HEK293 (cell line): Measurements from ENCODE around the gene SLC19A1.

Experiments used
- CTCF ChIA-PET: fragments of 350-600 bp; formaldehyde crosslinking; extraction: SDS; loops from one replicate; lab custom pipeline; 2021; ENCODE audit warnings: antibody characterized with exemption; lab: Yijun Ruan, JAX
- POLR2A ChIA-PET: fragments of 300-600 bp; formaldehyde crosslinking; extraction: SDS; loops from one replicate; lab custom pipeline; 2020; ENCODE audit warnings: antibody characterized with exemption, inconsistent platforms; lab: Yijun Ruan, JAX
- H3K27ac ChIP-seq: fragments of 200-500 bp; sonication (Bioruptor generic); 2 replicates; pipeline ENCODE4 v1.5.1; 2014; ENCODE audit warnings: low read depth, low read length, control low read depth, inconsistent platforms; ENCODE audit errors: extremely low read depth
- H3K36me3 ChIP-seq, 2 experiments: fragments of 200-500 bp in 1 of 2; sonication (Bioruptor generic) in 1 of 2; 1 replicate in 1 of 2; 2 replicates in 1 of 2; pipeline ENCODE4 v1.5.1; 2014 to 2017; ENCODE audit warnings: inconsistent platforms in 2 of 2, low read length in 2 of 2; ENCODE audit not compliant: control insufficient read depth in 2 of 2, insufficient read depth in 1 of 2
- H3K4me1 ChIP-seq: fragments of 200-500 bp; sonication (Bioruptor generic); 2 replicates; pipeline ENCODE4 v1.5.1; 2014; ENCODE audit warnings: mild to moderate bottlenecking, low read length, inconsistent platforms; ENCODE audit not compliant: control insufficient read depth, insufficient read depth
- H3K4me3 ChIP-seq: 2 replicates; pipeline ENCODE4 v1.5.1; 2011; ENCODE audit warnings: low read depth, mild to moderate bottlenecking, control low read depth, low read length, moderate library complexity
- H3K9me3 ChIP-seq: fragments of 200-500 bp; sonication (Bioruptor generic); 2 replicates; pipeline ENCODE4 v1.5.1; 2014; ENCODE audit warnings: low read depth, low read length, inconsistent platforms; ENCODE audit not compliant: control insufficient read depth, insufficient read depth
- FEZF1 ChIP-seq: fragments of 450-650 bp; formaldehyde crosslinking; IDR thresholded peaks from 2 replicates; pipeline ENCODE4 v1.5.1; 2016; ENCODE audit warnings: missing biosample characterization, missing genetic modification characterization
- IKZF3 ChIP-seq: fragments of 450-650 bp; IDR thresholded peaks from 2 replicates; pipeline ENCODE4 v1.5.0; 2018; ENCODE audit warnings: missing biosample characterization, mild to moderate bottlenecking, missing genetic modification characterization, moderate library complexity
- KLF17 ChIP-seq: fragments of 450-650 bp; formaldehyde crosslinking; IDR thresholded peaks from 2 replicates; pipeline ENCODE4 v1.5.1; 2016; ENCODE audit warnings: missing biosample characterization, missing genetic modification characterization
- KLF9 ChIP-seq: fragments of 450-650 bp; formaldehyde crosslinking; IDR thresholded peaks from 2 replicates; pipeline ENCODE4 v1.5.1; 2016; ENCODE audit warnings: missing biosample characterization, missing genetic modification characterization, low read depth
- MYNN ChIP-seq: fragments of 450-650 bp; formaldehyde crosslinking; IDR thresholded peaks from 2 replicates; pipeline ENCODE4 v1.5.1; 2016; ENCODE audit warnings: missing biosample characterization, missing genetic modification characterization, borderline replicate concordance
- MZF1 ChIP-seq: fragments of 450-650 bp; formaldehyde crosslinking; IDR thresholded peaks from 2 replicates; pipeline ENCODE4 v1.5.1; 2017; ENCODE audit warnings: missing biosample characterization, missing genetic modification characterization, borderline replicate concordance
- ZBTB20 ChIP-seq: fragments of 450-650 bp; formaldehyde crosslinking; IDR thresholded peaks from 2 replicates; pipeline ENCODE4 v1.5.1; 2016; ENCODE audit warnings: missing biosample characterization, missing genetic modification characterization
- ZFP3 ChIP-seq: fragments of 450-650 bp; formaldehyde crosslinking; IDR thresholded peaks from 2 replicates; pipeline ENCODE4 v1.5.1; 2016; ENCODE audit warnings: low read depth, missing biosample characterization, missing genetic modification characterization
- ZNF202 ChIP-seq: fragments of 450-650 bp; formaldehyde crosslinking; IDR thresholded peaks from 2 replicates; pipeline ENCODE4 v1.5.1; 2016; ENCODE audit warnings: missing biosample characterization, missing genetic modification characterization, borderline replicate concordance
- ZNF211 ChIP-seq: fragments of 450-650 bp; formaldehyde crosslinking; IDR thresholded peaks from 2 replicates; pipeline ENCODE4 v1.5.1; 2016; ENCODE audit warnings: low read depth, missing biosample characterization, missing genetic modification characterization
- ZNF324 ChIP-seq: fragments of 450-650 bp; formaldehyde crosslinking; IDR thresholded peaks from 2 replicates; pipeline ENCODE4 v1.5.1; 2016; ENCODE audit warnings: missing biosample characterization, missing genetic modification characterization
- ZNF394 ChIP-seq: fragments of 450-650 bp; formaldehyde crosslinking; IDR thresholded peaks from 2 replicates; pipeline ENCODE4 v1.5.1; 2016; ENCODE audit warnings: missing biosample characterization, missing genetic modification characterization, mild to moderate bottlenecking, moderate library complexity, borderline replicate concordance
- ZNF416 ChIP-seq: fragments of 450-650 bp; formaldehyde crosslinking; IDR thresholded peaks from 2 replicates; pipeline ENCODE4 v1.5.1; 2016; ENCODE audit warnings: missing biosample characterization, missing genetic modification characterization
- ZNF423 ChIP-seq: fragments of 450-650 bp; formaldehyde crosslinking; IDR thresholded peaks from 2 replicates; pipeline ENCODE4 v1.5.1; 2016; ENCODE audit warnings: missing biosample characterization, missing genetic modification characterization
- ZNF473 ChIP-seq: fragments of 450-650 bp; formaldehyde crosslinking; IDR thresholded peaks from 2 replicates; pipeline ENCODE4 v1.5.1; 2017; ENCODE audit warnings: missing biosample characterization, missing genetic modification characterization
- ZNF530 ChIP-seq: fragments of 450-650 bp; formaldehyde crosslinking; IDR thresholded peaks from 2 replicates; pipeline ENCODE4 v1.5.1; 2016; ENCODE audit warnings: low read depth, missing biosample characterization, missing genetic modification characterization
- ZNF621 ChIP-seq: fragments of 450-650 bp; formaldehyde crosslinking; IDR thresholded peaks from 2 replicates; pipeline ENCODE4 v1.5.1; 2017; ENCODE audit warnings: missing biosample characterization, missing genetic modification characterization
- ZNF747 ChIP-seq: fragments of 450-650 bp; formaldehyde crosslinking; IDR thresholded peaks from 2 replicates; pipeline ENCODE4 v1.5.1; 2016; ENCODE audit warnings: missing biosample characterization, missing genetic modification characterization
- ZXDB ChIP-seq: fragments of 450-650 bp; formaldehyde crosslinking; IDR thresholded peaks from 2 replicates; pipeline ENCODE4 v1.5.1; 2016; ENCODE audit warnings: missing biosample characterization, missing genetic modification characterization
- TF ChIP-seq, protein P1 (sequence below): fragments of 450-650 bp; formaldehyde crosslinking; IDR thresholded peaks from 2 replicates; pipeline ENCODE4 v1.5.1; 2016; ENCODE audit warnings: missing biosample characterization, missing genetic modification characterization
- TF ChIP-seq, protein P2 (sequence below): fragments of 450-650 bp; formaldehyde crosslinking; conservative IDR thresholded peaks from 2 replicates; pipeline ENCODE4 v1.5.1; 2016; ENCODE audit warnings: low read depth, missing biosample characterization, missing genetic modification characterization
- TF ChIP-seq, protein P3 (sequence below): fragments of 450-650 bp; formaldehyde crosslinking; IDR thresholded peaks from 2 replicates; pipeline ENCODE4 v1.5.1; 2016; ENCODE audit warnings: missing biosample characterization, missing genetic modification characterization

The SLC19A1 gene

GRCh38 chr21:45502600-45502999 lies 39.6 kb downstream of the SLC19A1 start (continued):
- TF ChIP-seq, protein P1, sequence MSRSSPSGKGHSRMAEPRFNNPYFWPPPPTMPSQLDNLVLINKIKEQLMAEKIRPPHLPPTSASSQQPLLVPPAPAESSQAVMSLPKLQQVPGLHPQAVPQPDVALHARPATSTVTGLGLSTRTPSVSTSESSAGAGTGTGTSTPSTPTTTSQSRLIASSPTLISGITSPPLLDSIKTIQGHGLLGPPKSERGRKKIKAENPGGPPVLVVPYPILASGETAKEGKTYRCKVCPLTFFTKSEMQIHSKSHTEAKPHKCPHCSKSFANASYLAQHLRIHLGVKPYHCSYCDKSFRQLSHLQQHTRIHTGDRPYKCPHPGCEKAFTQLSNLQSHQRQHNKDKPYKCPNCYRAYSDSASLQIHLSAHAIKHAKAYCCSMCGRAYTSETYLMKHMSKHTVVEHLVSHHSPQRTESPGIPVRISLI, result no peak
- TF ChIP-seq ZXDB (tag by site-specific recombination) (no peak), ZNF747 (tag by site-specific recombination) (no peak), KLF9 (tag by site-specific recombination) (no peak), ZFP3 (tag by site-specific recombination) (no peak), ZNF211 (tag by site-specific recombination) (no peak), ZNF473 (tag by site-specific recombination) (no peak), MZF1 (tag by site-specific recombination) (no peak), ZNF324 (no peak), ZNF202 (tag by site-specific recombination) (no peak)
- TF ChIP-seq, protein P2, sequence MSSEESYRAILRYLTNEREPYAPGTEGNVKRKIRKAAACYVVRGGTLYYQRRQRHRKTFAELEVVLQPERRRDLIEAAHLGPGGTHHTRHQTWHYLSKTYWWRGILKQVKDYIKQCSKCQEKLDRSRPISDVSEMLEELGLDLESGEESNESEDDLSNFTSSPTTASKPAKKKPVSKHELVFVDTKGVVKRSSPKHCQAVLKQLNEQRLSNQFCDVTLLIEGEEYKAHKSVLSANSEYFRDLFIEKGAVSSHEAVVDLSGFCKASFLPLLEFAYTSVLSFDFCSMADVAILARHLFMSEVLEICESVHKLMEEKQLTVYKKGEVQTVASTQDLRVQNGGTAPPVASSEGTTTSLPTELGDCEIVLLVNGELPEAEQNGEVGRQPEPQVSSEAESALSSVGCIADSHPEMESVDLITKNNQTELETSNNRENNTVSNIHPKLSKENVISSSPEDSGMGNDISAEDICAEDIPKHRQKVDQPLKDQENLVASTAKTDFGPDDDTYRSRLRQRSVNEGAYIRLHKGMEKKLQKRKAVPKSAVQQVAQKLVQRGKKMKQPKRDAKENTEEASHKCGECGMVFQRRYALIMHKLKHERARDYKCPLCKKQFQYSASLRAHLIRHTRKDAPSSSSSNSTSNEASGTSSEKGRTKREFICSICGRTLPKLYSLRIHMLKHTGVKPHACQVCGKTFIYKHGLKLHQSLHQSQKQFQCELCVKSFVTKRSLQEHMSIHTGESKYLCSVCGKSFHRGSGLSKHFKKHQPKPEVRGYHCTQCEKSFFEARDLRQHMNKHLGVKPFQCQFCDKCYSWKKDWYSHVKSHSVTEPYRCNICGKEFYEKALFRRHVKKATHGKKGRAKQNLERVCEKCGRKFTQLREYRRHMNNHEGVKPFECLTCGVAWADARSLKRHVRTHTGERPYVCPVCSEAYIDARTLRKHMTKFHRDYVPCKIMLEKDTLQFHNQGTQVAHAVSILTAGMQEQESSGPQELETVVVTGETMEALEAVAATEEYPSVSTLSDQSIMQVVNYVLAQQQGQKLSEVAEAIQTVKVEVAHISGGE (tag by site-specific recombination), result no peak

DNA sequence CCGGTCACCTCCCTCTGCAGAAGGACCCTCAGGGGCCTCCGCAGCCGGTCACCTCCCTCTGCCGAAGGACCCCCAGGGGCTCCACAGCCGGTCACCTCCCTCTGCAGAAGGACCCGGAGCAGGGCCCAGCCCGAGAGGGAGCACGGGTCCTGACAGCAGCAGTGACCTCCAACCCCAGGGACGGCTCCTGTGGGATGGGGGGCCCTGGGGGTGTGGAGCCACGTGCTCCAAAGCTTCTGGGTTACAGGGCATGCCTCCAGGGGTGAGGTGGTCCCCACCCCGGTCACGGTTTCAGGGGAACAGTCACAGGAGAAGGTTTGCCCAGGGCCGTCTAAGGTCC lies 40.3 kb downstream of the SLC19A1 start:
- TF ChIP-seq KLF17 (tag by site-specific recombination), result no peak
- no peak for TF ChIP-seq ZNF202 (tag by site-specific recombination)
- no peak for TF ChIP-seq ZNF416 (tag by site-specific recombination)
- no peak for TF ChIP-seq ZNF530 (tag by site-specific recombination)
- no peak for TF ChIP-seq KLF9 (tag by site-specific recombination)
- TF ChIP-seq ZNF394, result no peak
- TF ChIP-seq FEZF1 (tag by site-specific recombination), result no peak
- no peak for TF ChIP-seq IKZF3 (tag by site-specific recombination)
- TF ChIP-seq, protein P3, sequence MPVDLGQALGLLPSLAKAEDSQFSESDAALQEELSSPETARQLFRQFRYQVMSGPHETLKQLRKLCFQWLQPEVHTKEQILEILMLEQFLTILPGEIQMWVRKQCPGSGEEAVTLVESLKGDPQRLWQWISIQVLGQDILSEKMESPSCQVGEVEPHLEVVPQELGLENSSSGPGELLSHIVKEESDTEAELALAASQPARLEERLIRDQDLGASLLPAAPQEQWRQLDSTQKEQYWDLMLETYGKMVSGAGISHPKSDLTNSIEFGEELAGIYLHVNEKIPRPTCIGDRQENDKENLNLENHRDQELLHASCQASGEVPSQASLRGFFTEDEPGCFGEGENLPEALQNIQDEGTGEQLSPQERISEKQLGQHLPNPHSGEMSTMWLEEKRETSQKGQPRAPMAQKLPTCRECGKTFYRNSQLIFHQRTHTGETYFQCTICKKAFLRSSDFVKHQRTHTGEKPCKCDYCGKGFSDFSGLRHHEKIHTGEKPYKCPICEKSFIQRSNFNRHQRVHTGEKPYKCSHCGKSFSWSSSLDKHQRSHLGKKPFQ (tag by site-specific recombination), result no peak
- no peak for TF ChIP-seq ZXDB (tag by site-specific recombination)
- TF ChIP-seq ZNF621, result no peak
- no peak for TF ChIP-seq MYNN (tag by site-specific recombination)
- no peak for TF ChIP-seq ZNF423
- TF ChIP-seq ZBTB20 (tag by site-specific recombination), result no peak
- POLR2A ChIA-PET, result interaction anchor here (1.2 kb wide), 1 partner anchor 8 kb away, joined by 3 read pairs; no protein-coding TSS in a partner anchor

More for the DNA sequence above, 40.3 kb downstream of the SLC19A1 start:
- Histone ChIP-seq H3K4me3 (no peak overlapping the region), H3K27ac (no peak overlapping the region), H3K9me3 (no peaks in the 10 kb centered on the region), H3K36me3 (peaks cover 0 to 21% of the 10 kb centered on the region in 2 experiments; a peak in 1 of 3 replicates), H3K4me1 (no peaks in the 10 kb centered on the region)
- CTCF ChIA-PET, result interaction anchor here (0.6 kb wide), 1 partner anchor 321 kb away, joined by 4 read pairs; no protein-coding TSS in a partner anchor
